GM12865 (cell line): ENCODE results near the gene AIFM3.

ENCODE experiments used
- DNase-seq: peaks from one replicate; pipeline ENCODE4 v3.0.0; 2010; ENCODE audit warnings: low read depth
- H3K4me3 ChIP-seq: 2 replicates; pipeline ENCODE4 v1.5.1; 2011; ENCODE audit warnings: mild to moderate bottlenecking, low read depth, low read length, control low read depth
- TF ChIP-seq, protein P1 (sequence below): IDR thresholded peaks from 2 replicates; pipeline ENCODE4 v1.5.1; 2011; ENCODE audit warnings: low read length, control low read depth, low read depth, inconsistent platforms; ENCODE audit not compliant: insufficient read depth; ENCODE audit errors: missing control alignments

The AIFM3 gene

DNA sequence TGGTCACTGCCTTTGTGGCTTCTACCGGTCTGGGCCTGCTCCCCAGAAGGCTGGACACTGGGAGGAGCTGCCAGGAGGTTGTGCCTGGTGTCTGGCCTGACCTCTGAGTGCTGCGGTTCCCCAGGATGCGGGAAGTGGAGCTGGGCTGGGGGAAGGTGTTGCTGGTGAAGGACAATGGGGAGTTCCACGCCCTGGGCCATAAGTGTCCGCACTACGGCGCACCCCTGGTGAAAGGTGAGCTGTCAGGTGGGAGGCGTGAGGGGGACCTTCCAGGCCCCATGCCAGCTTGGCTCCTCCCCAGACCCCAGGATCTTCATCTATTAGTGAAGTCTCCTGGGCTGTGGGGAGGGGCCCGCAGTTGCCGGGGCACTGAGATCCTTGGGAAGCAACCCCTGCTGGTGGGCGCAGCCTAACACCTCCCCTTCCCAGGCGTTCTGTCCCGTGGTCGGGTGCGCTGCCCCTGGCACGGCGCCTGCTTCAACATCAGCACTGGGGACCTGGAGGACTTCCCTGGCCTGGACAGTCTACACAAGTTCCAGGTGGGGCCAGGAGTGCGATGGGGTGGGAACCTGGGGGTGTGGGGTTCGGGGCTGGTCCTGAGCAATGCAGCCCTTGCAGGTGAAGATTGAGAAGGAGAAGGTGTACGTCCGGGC lies 6.7 kb downstream of the AIFM3 start:
- no peak overlapping the region for H3K4me3 ChIP-seq
- TF ChIP-seq, protein P1, sequence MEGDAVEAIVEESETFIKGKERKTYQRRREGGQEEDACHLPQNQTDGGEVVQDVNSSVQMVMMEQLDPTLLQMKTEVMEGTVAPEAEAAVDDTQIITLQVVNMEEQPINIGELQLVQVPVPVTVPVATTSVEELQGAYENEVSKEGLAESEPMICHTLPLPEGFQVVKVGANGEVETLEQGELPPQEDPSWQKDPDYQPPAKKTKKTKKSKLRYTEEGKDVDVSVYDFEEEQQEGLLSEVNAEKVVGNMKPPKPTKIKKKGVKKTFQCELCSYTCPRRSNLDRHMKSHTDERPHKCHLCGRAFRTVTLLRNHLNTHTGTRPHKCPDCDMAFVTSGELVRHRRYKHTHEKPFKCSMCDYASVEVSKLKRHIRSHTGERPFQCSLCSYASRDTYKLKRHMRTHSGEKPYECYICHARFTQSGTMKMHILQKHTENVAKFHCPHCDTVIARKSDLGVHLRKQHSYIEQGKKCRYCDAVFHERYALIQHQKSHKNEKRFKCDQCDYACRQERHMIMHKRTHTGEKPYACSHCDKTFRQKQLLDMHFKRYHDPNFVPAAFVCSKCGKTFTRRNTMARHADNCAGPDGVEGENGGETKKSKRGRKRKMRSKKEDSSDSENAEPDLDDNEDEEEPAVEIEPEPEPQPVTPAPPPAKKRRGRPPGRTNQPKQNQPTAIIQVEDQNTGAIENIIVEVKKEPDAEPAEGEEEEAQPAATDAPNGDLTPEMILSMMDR: no peak
- no peak for DNase-seq

GRCh38 chr22:20974336-20974955 lies 7.4 kb downstream of the AIFM3 start:
- H3K4me3 ChIP-seq: no peak overlapping the region
- no peak for DNase-seq
- TF ChIP-seq, protein P1: no peak

GRCh38 chr22:20975541-20976290 lies 8.7 kb downstream of the AIFM3 start:
- DNase-seq: no peak
- H3K4me3 ChIP-seq: no peak overlapping the region
- TF ChIP-seq, protein P1: no peak

GRCh38 chr22:20976291-20976877 lies 9.3 kb downstream of the AIFM3 start:
- TF ChIP-seq, protein P1: no peak
- DNase-seq: no peak

GRCh38 chr22:20977019-20977418 lies 10.0 kb downstream of the AIFM3 start:
- no peak overlapping the region for H3K4me3 ChIP-seq
- TF ChIP-seq, protein P1: no peak
- DNase-seq: no peak

More at GRCh38 chr22:20976291-20976877, 9.3 kb downstream of the AIFM3 start:
- no peak overlapping the region for H3K4me3 ChIP-seq

GRCh38 chr22:20977516-20978170 lies 10.6 kb downstream of the AIFM3 start:
- TF ChIP-seq, protein P1: no peak
- H3K4me3 ChIP-seq: no peak overlapping the region

More at GRCh38 chr22:20977516-20978170, 10.6 kb downstream of the AIFM3 start:
- DNase-seq: no peak
